Memory B cell (primary cell): ENCODE data around the gene AASS.

Experiments
- ATAC-seq: fragments of 150-1000 bp; cut with Tn5 transposase; 2 replicates; pipeline ENCODE4 v1.10.0; 2021; ENCODE audit warnings: low read depth, mild to moderate bottlenecking, moderate library complexity
- DNase-seq, 2 donors: peaks; one replicate each; pipeline ENCODE4 v3.0.0; 2022; ENCODE audit warnings: low spot score in 2 of 2
- H3K27ac Mint-ChIP-seq: one replicate; pipeline ENCODE4 v1.8.0; 2022; ENCODE audit warnings: mild to moderate bottlenecking, moderate library complexity, mixed read lengths
- H3K27me3 Mint-ChIP-seq: one replicate; pipeline ENCODE4 v1.8.0; 2022; ENCODE audit warnings: mixed read lengths
- H3K36me3 Mint-ChIP-seq: one replicate; pipeline ENCODE4 v1.8.0; 2022; ENCODE audit warnings: mild to moderate bottlenecking, mixed read lengths
- H3K4me1 Mint-ChIP-seq: one replicate; pipeline ENCODE4 v1.8.0; 2022; ENCODE audit warnings: mixed read lengths
- H3K4me3 Mint-ChIP-seq: one replicate; pipeline ENCODE4 v1.8.0; 2022; ENCODE audit warnings: mild to moderate bottlenecking, moderate library complexity, mixed read lengths
- H3K9me3 Mint-ChIP-seq: one replicate; pipeline ENCODE4 v1.8.0; 2022; ENCODE audit warnings: mixed read lengths

The AASS gene

DNA sequence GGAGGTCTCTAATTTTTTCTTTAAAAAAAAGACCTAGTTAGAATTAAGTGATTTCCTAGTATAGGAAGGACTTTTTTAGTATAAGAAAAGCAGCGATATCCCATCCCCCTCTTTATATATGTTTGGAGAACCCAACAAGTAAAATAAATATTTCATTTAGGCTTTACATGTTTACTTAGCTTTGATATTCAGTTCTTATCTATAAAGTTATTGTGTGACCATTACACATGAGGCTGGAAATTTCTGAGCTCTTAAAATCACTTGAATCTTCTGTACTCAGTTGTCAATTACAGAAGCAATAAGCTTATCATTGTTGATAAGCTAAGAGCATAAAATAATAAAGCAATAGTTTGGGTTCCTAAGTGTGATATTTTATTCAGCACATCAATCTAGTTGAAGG is 89.7 kb downstream of the AASS start:
- DNase-seq (no peak), ATAC-seq (no peak)
- Mint-ChIP-seq H3K27me3 (no peaks in the 10 kb centered on the region), H3K27ac (no peak overlapping the region), H3K4me1 (no peaks in the 10 kb centered on the region), H3K9me3 (no peaks in the 10 kb centered on the region), H3K36me3 (no peaks in the 10 kb centered on the region), H3K4me3 (no peak overlapping the region)

DNA sequence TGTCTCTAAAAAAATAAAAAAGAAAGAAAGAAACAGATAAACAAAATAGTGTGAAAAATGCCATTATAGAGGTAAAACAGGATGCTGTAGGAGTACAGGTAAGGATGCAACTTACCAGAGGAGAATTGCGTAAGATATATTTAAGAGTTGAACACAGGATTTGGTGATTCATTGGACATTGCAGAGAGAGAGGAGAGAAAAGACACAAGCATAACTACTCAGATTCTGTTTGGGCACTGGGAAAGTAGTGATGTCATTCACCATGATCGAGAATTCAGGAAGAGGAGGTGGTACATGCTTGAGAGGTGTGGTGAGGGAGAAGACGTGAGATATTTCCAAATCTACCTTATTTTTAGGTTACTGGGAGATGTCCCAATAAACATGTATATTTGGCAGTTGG is 97.6 kb downstream of the AASS start:
- no peaks in the 10 kb centered on the region for H3K4me1 Mint-ChIP-seq
- no peaks in the 10 kb centered on the region for H3K36me3 Mint-ChIP-seq
- DNase-seq, result no peak
- no peak for ATAC-seq
- H3K4me3 Mint-ChIP-seq, result no peak overlapping the region
- peaks cover 4% of the 10 kb centered on the region for H3K27me3 Mint-ChIP-seq
- no peak overlapping the region for H3K27ac Mint-ChIP-seq
- H3K9me3 Mint-ChIP-seq, result peaks cover 2% of the 10 kb centered on the region

DNA sequence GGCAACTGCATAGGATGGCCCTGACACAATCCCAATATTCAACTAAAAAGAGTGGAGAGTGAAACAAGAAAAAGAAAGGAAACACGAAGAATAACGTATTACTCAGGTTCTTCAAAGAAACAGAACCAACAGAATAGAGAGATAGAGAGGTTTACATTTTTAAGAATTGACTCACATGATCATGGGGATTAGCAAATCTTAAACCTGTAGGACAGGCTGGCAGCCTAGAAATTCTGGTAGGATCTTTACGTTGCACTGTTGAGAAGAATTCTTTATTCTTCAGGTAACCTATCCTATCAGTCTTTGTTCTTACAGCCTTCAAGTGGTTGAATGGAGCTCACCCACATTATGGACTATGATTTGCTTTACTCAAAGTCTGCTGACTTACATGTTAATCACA is 103.9 kb downstream of the AASS start:
- ATAC-seq (no peak), DNase-seq (no peak)
- Mint-ChIP-seq H3K9me3 (no peaks in the 10 kb centered on the region), H3K36me3 (no peaks in the 10 kb centered on the region), H3K27ac (no peak overlapping the region), H3K4me3 (no peak overlapping the region), H3K27me3 (peaks cover 3% of the 10 kb centered on the region), H3K4me1 (no peaks in the 10 kb centered on the region)

DNA sequence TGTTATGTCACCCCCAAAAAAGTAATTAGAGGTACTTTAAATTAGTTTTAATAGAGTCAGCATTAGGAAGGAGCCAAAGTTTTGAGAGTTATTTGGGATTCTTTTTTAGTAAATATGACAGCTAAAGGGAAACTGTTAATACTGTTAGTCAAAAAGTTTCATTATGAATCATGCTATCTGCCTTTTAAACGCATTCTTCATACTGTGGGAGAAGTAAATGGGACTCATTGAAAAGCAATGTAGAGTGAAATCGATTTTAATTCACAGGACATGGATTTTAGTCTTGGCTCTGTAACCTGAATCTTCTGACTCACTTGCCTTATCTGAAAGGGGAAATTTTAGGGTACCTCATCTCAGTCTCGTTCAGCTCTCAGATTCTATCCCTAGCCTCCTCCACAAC is 105.1 kb downstream of the AASS start:
- Mint-ChIP-seq H3K4me1 (no peaks in the 10 kb centered on the region), H3K36me3 (no peaks in the 10 kb centered on the region), H3K27me3 (peaks cover 3% of the 10 kb centered on the region), H3K27ac (no peak overlapping the region), H3K4me3 (no peak overlapping the region), H3K9me3 (no peaks in the 10 kb centered on the region)
- DNase-seq, result no peak
- no peak for ATAC-seq

DNA sequence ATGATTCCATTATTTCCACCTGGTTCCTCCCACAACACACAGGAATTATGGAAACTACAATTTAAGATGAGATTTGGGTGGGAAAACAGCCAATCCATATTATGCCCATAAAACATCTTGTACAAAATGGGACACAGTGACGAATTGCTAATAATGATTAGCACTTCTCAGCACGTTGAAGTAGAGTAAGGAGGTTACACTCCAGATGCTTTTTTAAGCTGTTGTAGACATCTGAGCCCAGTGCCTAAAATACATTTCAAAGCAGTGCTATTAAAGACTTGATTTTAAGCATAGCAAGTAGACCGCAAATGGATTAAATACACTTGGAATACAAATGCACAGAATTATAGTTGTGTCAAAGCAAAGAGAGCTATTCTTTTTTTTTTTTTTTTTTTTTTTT is 105.9 kb downstream of the AASS start:
- H3K4me1 Mint-ChIP-seq, result no peaks in the 10 kb centered on the region

DNA sequence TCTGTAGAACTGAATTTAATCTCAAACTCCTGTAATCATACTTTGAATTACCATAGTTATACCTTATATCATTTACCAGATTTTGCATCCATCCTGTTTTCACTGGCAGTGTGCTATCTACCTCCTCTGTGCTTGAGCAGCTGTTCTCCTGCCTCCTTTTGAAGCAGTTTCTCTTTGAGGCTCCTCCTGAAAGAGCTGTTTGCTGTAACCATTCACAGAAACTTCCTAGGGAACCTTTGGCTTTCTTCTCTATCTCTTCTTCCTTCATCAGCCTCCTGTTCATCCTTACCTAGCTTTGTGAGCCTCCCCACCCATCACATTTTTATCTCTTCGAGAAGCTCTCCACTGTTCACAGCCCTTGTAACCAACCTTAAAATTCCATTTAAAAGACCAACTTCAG is 108.2 kb downstream of the AASS start:
- Mint-ChIP-seq H3K36me3 (no peaks in the 10 kb centered on the region), H3K9me3 (no peaks in the 10 kb centered on the region), H3K27ac (no peak overlapping the region), H3K27me3 (peaks cover 5% of the 10 kb centered on the region), H3K4me1 (no peaks in the 10 kb centered on the region), H3K4me3 (no peak overlapping the region)
- ATAC-seq, result no peak
- no peak for DNase-seq

More for the DNA sequence above, 105.9 kb downstream of the AASS start:
- Mint-ChIP-seq H3K27ac (no peak overlapping the region), H3K9me3 (no peaks in the 10 kb centered on the region), H3K27me3 (peaks cover 3% of the 10 kb centered on the region), H3K36me3 (no peaks in the 10 kb centered on the region), H3K4me3 (no peak overlapping the region)
- no peak for DNase-seq
- no peak for ATAC-seq

DNA sequence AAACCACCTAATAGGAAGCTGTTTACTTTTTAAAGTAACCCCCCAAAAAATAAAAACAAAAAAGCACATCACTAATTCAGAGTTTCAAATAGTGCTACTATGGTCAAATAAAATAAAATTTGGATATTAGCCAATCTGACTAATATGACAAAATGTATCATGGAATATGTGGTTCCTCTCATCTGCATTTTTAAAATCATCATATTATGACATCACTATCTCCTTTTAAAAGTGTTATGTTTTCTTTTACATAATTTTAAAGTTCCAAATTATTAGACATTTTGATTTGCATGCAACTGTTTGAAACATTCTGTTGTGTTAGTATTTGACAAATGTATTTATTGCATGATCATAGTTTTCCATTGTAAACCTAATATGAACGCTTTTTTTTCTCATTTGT is 110.4 kb downstream of the AASS start:
- H3K36me3 Mint-ChIP-seq, result no peaks in the 10 kb centered on the region

DNA sequence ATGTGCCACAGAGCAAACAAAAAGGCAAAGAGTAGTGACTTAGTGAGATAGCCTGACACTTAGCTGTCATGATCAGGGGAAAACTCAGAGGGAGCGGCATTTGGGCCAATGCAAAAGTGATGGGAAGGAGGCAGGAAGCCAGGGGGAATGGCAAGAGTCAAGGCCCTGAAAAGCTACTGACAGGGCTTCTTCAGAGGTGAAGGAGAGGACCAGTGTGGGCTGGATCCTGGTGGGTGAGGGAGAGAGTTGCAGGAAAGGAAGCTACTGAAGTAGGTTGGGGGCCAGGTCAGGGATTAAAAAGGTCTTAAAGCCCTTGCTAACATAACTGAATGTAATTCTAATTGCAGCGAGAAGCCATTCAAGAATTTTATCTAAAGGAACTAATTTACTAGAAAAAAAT is 117.0 kb downstream of the AASS start:
- Mint-ChIP-seq H3K36me3 (no peaks in the 10 kb centered on the region), H3K27me3 (peaks cover 2% of the 10 kb centered on the region), H3K4me1 (no peaks in the 10 kb centered on the region), H3K9me3 (no peaks in the 10 kb centered on the region), H3K27ac (no peak overlapping the region), H3K4me3 (no peak overlapping the region)
- ATAC-seq, result no peak
- DNase-seq, result no peak

More for the DNA sequence above, 110.4 kb downstream of the AASS start:
- DNase-seq (no peak), ATAC-seq (no peak)
- H3K4me3 Mint-ChIP-seq, result no peak overlapping the region
- H3K9me3 Mint-ChIP-seq, result no peaks in the 10 kb centered on the region
- H3K27ac Mint-ChIP-seq, result no peak overlapping the region
- H3K4me1 Mint-ChIP-seq, result no peaks in the 10 kb centered on the region
- H3K27me3 Mint-ChIP-seq, result peaks cover 3% of the 10 kb centered on the region
